Measurements from ENCODE around the gene TBC1D14.

Gene TBC1D14

DNA sequence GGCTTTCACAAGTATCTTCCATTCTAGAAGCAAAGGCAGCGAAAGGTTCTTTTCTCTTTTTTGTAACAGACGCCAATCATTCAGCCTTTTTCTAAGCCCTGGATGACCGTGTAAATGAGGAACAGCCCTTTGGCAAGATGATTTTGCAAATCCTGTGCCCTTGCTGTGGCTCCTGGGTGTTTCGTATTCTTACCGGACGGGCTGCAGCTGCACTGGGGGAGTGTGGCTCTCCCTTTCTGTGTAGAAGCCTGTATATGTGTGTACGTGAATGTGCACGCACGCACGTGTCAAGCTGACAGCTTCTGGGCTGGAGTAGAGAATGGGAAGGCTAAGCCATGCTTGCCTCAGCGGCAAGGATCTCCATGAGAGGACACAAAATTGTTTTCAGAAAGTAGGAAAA is 150.0 kb downstream of the TBC1D14 start:
- Histone ChIP-seq H3K27ac (no peak overlapping the region), H3K36me3 (peaks cover 92% of the 10 kb centered on the region), H3K4me3 (ENCODE audit: low read depth, low read length) (no peak overlapping the region), H3K27me3 (ENCODE audit: insufficient read depth, low read depth, severe bottlenecking) (no peaks in the 10 kb centered on the region), H3K9me3 (ENCODE audit: severe bottlenecking) (no peaks in the 10 kb centered on the region)
- TF ChIP-seq, protein P1, sequence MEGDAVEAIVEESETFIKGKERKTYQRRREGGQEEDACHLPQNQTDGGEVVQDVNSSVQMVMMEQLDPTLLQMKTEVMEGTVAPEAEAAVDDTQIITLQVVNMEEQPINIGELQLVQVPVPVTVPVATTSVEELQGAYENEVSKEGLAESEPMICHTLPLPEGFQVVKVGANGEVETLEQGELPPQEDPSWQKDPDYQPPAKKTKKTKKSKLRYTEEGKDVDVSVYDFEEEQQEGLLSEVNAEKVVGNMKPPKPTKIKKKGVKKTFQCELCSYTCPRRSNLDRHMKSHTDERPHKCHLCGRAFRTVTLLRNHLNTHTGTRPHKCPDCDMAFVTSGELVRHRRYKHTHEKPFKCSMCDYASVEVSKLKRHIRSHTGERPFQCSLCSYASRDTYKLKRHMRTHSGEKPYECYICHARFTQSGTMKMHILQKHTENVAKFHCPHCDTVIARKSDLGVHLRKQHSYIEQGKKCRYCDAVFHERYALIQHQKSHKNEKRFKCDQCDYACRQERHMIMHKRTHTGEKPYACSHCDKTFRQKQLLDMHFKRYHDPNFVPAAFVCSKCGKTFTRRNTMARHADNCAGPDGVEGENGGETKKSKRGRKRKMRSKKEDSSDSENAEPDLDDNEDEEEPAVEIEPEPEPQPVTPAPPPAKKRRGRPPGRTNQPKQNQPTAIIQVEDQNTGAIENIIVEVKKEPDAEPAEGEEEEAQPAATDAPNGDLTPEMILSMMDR (IDR thresholded peaks at IDR 0.05; ENCODE audit: low read depth, low read length), result no peak
- no peak for DNase-seq

DNA sequence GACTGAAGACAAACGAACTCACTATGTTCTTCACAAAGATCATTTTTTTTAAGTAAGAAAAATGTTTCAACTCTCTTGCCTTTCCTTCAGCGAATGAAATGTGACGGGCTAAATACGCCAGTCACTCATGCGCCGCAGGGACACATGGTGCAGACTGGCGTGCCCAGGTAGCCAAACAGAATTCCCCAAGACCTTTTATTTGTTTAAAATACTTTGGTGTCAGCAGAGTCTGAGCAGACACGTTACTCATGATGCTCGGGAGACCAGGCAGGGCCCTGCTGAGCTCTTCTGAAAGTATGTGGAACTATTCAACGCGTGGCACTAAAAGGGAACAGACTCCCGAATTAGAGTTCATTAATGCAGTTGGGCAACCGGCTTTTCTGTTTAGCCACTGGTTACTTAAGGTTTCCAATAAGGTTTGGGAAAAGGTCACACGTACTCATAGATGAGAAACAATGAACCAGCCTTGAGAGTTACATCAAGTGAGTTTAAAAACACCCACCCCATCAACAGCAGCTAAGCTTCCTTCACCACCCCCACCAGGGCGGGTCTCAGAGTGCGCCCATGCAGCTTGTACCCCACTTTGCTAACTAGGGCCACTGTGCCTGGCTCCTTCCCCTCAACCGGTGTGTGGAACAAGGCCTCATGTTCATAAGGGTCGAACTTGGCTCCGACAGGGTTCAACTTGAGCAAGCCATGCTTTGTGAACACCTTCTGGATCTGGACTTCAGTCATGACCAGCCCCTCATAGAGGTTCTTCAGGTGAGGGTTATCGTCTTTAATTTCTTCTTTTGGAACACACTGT is 150.9 kb downstream of the TBC1D14 start:
- TF ChIP-seq, protein P1 (IDR thresholded peaks at IDR 0.05; ENCODE audit: low read depth, low read length), result no peak
- H3K27me3 ChIP-seq (ENCODE audit: insufficient read depth, low read depth, severe bottlenecking), result no peaks in the 10 kb centered on the region
- DNase-seq, result peak; percentile 5
- H3K27ac ChIP-seq, result no peak overlapping the region
- H3K36me3 ChIP-seq, result peaks cover 88% of the 10 kb centered on the region
- no peak overlapping the region for H3K4me3 ChIP-seq (ENCODE audit: low read depth, low read length)
- H3K9me3 ChIP-seq (ENCODE audit: severe bottlenecking), result no peaks in the 10 kb centered on the region

DNA sequence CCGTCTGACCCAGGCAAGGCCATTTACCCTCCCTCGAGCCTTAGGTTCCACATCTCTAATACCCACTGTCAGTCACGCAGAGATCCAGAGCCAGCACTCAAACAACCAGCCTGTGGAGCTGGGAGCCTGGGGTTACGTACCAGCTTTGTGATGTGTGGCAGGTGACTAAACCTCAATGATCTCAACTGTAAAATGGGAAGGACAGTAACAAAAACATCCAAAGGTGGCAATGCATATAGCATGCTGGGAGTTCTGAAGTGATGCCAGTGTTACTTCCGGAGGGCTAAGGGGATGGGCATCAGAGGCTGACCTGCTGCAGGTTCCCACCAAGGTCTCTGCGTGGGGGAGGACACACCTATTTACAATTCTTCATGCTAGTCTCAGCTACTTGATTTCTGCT is 152.2 kb downstream of the TBC1D14 start:
- H3K4me3 ChIP-seq (ENCODE audit: low read depth, low read length), result no peak overlapping the region
- no peaks in the 10 kb centered on the region for H3K27me3 ChIP-seq (ENCODE audit: insufficient read depth, low read depth, severe bottlenecking)
- TF ChIP-seq, protein P1 (IDR thresholded peaks at IDR 0.05; ENCODE audit: low read depth, low read length), result no peak
- no peaks in the 10 kb centered on the region for H3K9me3 ChIP-seq (ENCODE audit: severe bottlenecking)
- H3K27ac ChIP-seq, result no peak overlapping the region
- peaks cover 82% of the 10 kb centered on the region for H3K36me3 ChIP-seq
- peak; percentile 3 for DNase-seq

DNA sequence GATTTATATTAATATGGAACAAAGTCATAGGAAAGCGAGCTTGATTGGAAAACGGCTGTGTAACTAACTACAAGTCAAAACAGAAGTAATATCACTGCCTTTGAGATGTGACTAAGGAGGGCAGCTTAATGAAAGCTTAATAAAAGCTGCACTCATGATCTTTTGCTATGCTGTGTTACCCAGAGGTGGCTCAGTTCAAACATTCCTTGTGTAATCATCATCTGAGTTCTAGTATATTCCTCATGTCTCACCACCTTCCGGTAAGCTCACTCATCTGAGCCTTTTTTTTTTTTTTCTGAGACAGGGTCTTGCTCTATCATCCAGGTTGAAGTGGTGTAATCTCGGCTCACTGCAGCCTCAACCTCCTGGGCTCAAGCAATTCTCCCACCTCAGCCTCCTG is 153.2 kb downstream of the TBC1D14 start:
- DNase-seq, result no peak
- no peaks in the 10 kb centered on the region for H3K27me3 ChIP-seq (ENCODE audit: insufficient read depth, low read depth, severe bottlenecking)
- H3K27ac ChIP-seq, result no peak overlapping the region
- no peak overlapping the region for H3K4me3 ChIP-seq (ENCODE audit: low read depth, low read length)
- TF ChIP-seq, protein P1 (IDR thresholded peaks at IDR 0.05; ENCODE audit: low read depth, low read length), result no peak
- H3K36me3 ChIP-seq, result peaks cover 72% of the 10 kb centered on the region
- no peaks in the 10 kb centered on the region for H3K9me3 ChIP-seq (ENCODE audit: severe bottlenecking)

DNA sequence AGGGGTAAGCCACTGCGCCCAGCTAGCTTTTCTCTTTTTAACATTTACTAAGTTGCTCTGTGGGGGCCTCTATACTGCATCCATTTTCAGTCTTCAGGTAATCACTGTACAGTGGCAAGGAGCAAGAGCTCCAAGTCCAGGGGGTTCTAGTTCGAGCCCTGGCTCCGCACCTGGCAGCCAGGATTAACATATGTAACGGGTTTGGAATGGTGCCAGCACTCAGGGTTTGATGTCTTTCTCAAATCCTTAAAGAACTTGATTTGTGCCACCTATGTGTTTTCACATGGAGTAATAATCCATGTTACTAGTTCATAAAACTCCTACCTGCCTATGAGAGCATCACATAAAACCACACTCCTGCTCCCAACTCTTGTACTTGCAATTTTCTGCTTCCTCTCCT is 153.7 kb downstream of the TBC1D14 start:
- H3K4me3 ChIP-seq (ENCODE audit: low read depth, low read length), result no peak overlapping the region
- H3K27me3 ChIP-seq (ENCODE audit: insufficient read depth, low read depth, severe bottlenecking), result no peaks in the 10 kb centered on the region
- DNase-seq, result peak; percentile 4
- H3K9me3 ChIP-seq (ENCODE audit: severe bottlenecking), result no peaks in the 10 kb centered on the region
- H3K36me3 ChIP-seq, result peaks cover 69% of the 10 kb centered on the region
- no peak overlapping the region for H3K27ac ChIP-seq
- TF ChIP-seq, protein P1 (IDR thresholded peaks at IDR 0.05; ENCODE audit: low read depth, low read length), result no peak

DNA sequence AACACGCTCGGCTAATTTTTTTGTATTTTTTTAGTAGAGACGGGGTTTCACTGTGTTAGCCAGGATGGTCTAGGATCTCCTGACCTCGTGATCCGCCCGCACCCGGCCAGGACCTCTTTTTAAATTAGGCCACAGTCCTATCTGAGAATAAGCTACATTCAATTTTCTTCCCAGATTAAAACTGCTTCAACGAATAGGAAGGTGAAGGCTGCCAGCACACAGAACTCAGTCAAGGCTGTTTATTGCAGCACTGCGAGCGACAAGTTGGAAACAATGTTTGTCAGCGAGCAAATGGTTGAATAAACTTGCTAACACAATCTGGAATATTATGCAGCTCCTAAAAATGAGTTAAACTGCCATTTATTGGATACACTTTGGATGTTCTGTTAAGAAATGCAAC is 156.4 kb downstream of the TBC1D14 start:
- H3K4me3 ChIP-seq (ENCODE audit: low read depth, low read length), result no peak overlapping the region
- TF ChIP-seq, protein P1 (IDR thresholded peaks at IDR 0.05; ENCODE audit: low read depth, low read length), result no peak
- peaks cover 44% of the 10 kb centered on the region for H3K36me3 ChIP-seq
- H3K9me3 ChIP-seq (ENCODE audit: severe bottlenecking), result no peaks in the 10 kb centered on the region
- H3K27me3 ChIP-seq (ENCODE audit: insufficient read depth, low read depth, severe bottlenecking), result no peaks in the 10 kb centered on the region
- no peak for DNase-seq
- no peak overlapping the region for H3K27ac ChIP-seq
